ENCODE results near the gene SPRR2D.
"Not testable (repeated sequence)": the region's sequence is repeated elsewhere in the genome, so short reads cannot be mapped to it uniquely, and the experiment has no call there.

The SPRR2D gene

GRCh38 chr1:153057375-153057774 lies 16.5 kb upstream of the SPRR2D start, which contains the start of gene SPRR2A:
Gene SPRR2A, minus strand, starts transcription at chr1:153057512. Its CDS starts 777 bp downstream, at chr1:153056735.
- Histone ChIP-seq H2BK5ac (ENCODE audit: low read depth, low read length, poor library complexity) (no peak within 1 kb of the TSS), H4K91ac (ENCODE audit: low read depth, low read length) (no peak within 1 kb of the TSS), H2AK5ac (ENCODE audit: low read length) (no peak within 1 kb of the TSS), H4K12ac (ENCODE audit: low read depth, low read length) (no peak within 1 kb of the TSS), H3K23ac (ENCODE audit: low read length) (no peak within 1 kb of the TSS), H4K8ac (ENCODE audit: low read depth, low read length) (no peak within 1 kb of the TSS), H3K9me3 (ENCODE audit: insufficient read depth, low read depth, low read length) (no peaks in the 10 kb centered on the region), H3K27me3 (ENCODE audit: insufficient read depth, low read length) (no peaks in the 10 kb centered on the region), H3K18ac (ENCODE audit: low read length) (no peak within 1 kb of the TSS), H2BK12ac (ENCODE audit: low read length) (no peak within 1 kb of the TSS), H3K36me3 (ENCODE audit: control insufficient read depth in 1 of 2, insufficient read depth in 2 of 2, low read length in 2 of 2) (no peaks in the 10 kb centered on the region), H3K14ac (ENCODE audit: low read length) (no peak within 1 kb of the TSS), H3K9ac (ENCODE audit: low read length) (no peak within 1 kb of the TSS), H3K79me2 (ENCODE audit: control insufficient read depth, insufficient read depth, low read length, poor library complexity) (no peaks in the 10 kb centered on the region), H3K27ac (ENCODE audit: low read depth, low read length) (no peak within 1 kb of the TSS), H3K4me1 (ENCODE audit: control insufficient read depth in 1 of 2, insufficient read depth in 2 of 2, low read length in 2 of 2) (peaks cover 0 to 3% of the 10 kb centered on the region in 2 experiments), H3K4me3 (ENCODE audit: low read depth, low read length) (no peak within 1 kb of the TSS), H2AFZ (ENCODE audit: insufficient read depth, low read length, poor library complexity) (no peak within 1 kb of the TSS), H2BK120ac (ENCODE audit: insufficient read depth, low read length, poor library complexity) (no peak within 1 kb of the TSS), H3K79me1 (ENCODE audit: low read length) (no peaks in the 10 kb centered on the region), H3K4me2 (ENCODE audit: low read length) (no peak within 1 kb of the TSS), H3K4ac (ENCODE audit: low read depth, low read length) (no peak within 1 kb of the TSS)
- no peak for DNase-seq
- WGBS (ENCODE audit: extremely low coverage, insufficient coverage, insufficient read length) = no CpG with 5 or more reads among the region's 2 CpGs

GRCh38 chr1:153056111-153056510 lies 15.2 kb upstream of the SPRR2D start:
- H4K8ac ChIP-seq (ENCODE audit: low read depth, low read length); H2BK5ac ChIP-seq (ENCODE audit: low read depth, low read length, poor library complexity); H3K9ac ChIP-seq (ENCODE audit: low read length); H3K4me2 ChIP-seq (ENCODE audit: low read length); H3K14ac ChIP-seq (ENCODE audit: low read length); H2AFZ ChIP-seq (ENCODE audit: insufficient read depth, low read length, poor library complexity); H3K79me1 ChIP-seq (ENCODE audit: low read length); H4K91ac ChIP-seq (ENCODE audit: low read depth, low read length); H3K27me3 ChIP-seq (ENCODE audit: insufficient read depth, low read length); H3K9me3 ChIP-seq (ENCODE audit: insufficient read depth, low read depth, low read length); H3K27ac ChIP-seq (ENCODE audit: low read depth, low read length); H2BK120ac ChIP-seq (ENCODE audit: insufficient read depth, low read length, poor library complexity); H3K4me3 ChIP-seq (ENCODE audit: low read depth, low read length); H2AK5ac ChIP-seq (ENCODE audit: low read length); H4K12ac ChIP-seq (ENCODE audit: low read depth, low read length); H3K79me2 ChIP-seq (ENCODE audit: control insufficient read depth, insufficient read depth, low read length, poor library complexity); H3K23ac ChIP-seq (ENCODE audit: low read length); H3K4me1 ChIP-seq (ENCODE audit: control insufficient read depth in 1 of 2, insufficient read depth in 2 of 2, low read length in 2 of 2); DNase-seq; H3K36me3 ChIP-seq (ENCODE audit: control insufficient read depth in 1 of 2, insufficient read depth in 2 of 2, low read length in 2 of 2); H3K18ac ChIP-seq (ENCODE audit: low read length); H2BK12ac ChIP-seq (ENCODE audit: low read length); H3K4ac ChIP-seq (ENCODE audit: low read depth, low read length): not testable (repeated sequence)
- WGBS (ENCODE audit: extremely low coverage, insufficient coverage, insufficient read length) = no CpG with 5 or more reads among the region's 3 CpGs

GRCh38 chr1:153049211-153049610 lies 8.3 kb upstream of the SPRR2D start:
- Histone ChIP-seq H4K8ac (ENCODE audit: low read depth, low read length) (no peak overlapping the region), H3K27ac (ENCODE audit: low read depth, low read length) (no peak overlapping the region), H3K4me2 (ENCODE audit: low read length) (no peak overlapping the region), H2AK5ac (ENCODE audit: low read length) (no peak overlapping the region), H3K9me3 (ENCODE audit: insufficient read depth, low read depth, low read length) (no peaks in the 10 kb centered on the region), H3K36me3 (ENCODE audit: control insufficient read depth in 1 of 2, insufficient read depth in 2 of 2, low read length in 2 of 2) (no peaks in the 10 kb centered on the region), H3K4me1 (ENCODE audit: control insufficient read depth in 1 of 2, insufficient read depth in 2 of 2, low read length in 2 of 2) (no peaks in the 10 kb centered on the region), H3K14ac (ENCODE audit: low read length) (no peak overlapping the region), H3K79me1 (ENCODE audit: low read length) (no peaks in the 10 kb centered on the region), H3K79me2 (ENCODE audit: control insufficient read depth, insufficient read depth, low read length, poor library complexity) (no peaks in the 10 kb centered on the region), H3K18ac (ENCODE audit: low read length) (no peak overlapping the region), H2AFZ (ENCODE audit: insufficient read depth, low read length, poor library complexity) (no peak overlapping the region), H2BK120ac (ENCODE audit: insufficient read depth, low read length, poor library complexity) (no peak overlapping the region), H3K23ac (ENCODE audit: low read length) (no peak overlapping the region), H2BK5ac (ENCODE audit: low read depth, low read length, poor library complexity) (no peak overlapping the region), H3K27me3 (ENCODE audit: insufficient read depth, low read length) (no peaks in the 10 kb centered on the region), H4K91ac (ENCODE audit: low read depth, low read length) (no peak overlapping the region), H3K9ac (ENCODE audit: low read length) (no peak overlapping the region), H3K4ac (ENCODE audit: low read depth, low read length) (no peak overlapping the region), H3K4me3 (ENCODE audit: low read depth, low read length) (no peak overlapping the region), H2BK12ac (ENCODE audit: low read length) (no peak overlapping the region), H4K12ac (ENCODE audit: low read depth, low read length) (no peak overlapping the region)
- no peak for DNase-seq
- no CpG with 5 or more reads among the region's 2 CpGs for WGBS (ENCODE audit: extremely low coverage, insufficient coverage, insufficient read length)

GRCh38 chr1:153035211-153035610 lies 5.7 kb downstream of the SPRR2D start:
- H2AK5ac ChIP-seq (ENCODE audit: low read length) = no peak overlapping the region
- H3K79me2 ChIP-seq (ENCODE audit: control insufficient read depth, insufficient read depth, low read length, poor library complexity) = no peaks in the 10 kb centered on the region
- H3K14ac ChIP-seq (ENCODE audit: low read length) = no peak overlapping the region
- H3K18ac ChIP-seq (ENCODE audit: low read length) = no peak overlapping the region
- H3K4me1 ChIP-seq (ENCODE audit: control insufficient read depth in 1 of 2, insufficient read depth in 2 of 2, low read length in 2 of 2) = no peaks in the 10 kb centered on the region
- H3K4me2 ChIP-seq (ENCODE audit: low read length) = no peak overlapping the region
- no peak for DNase-seq
- H3K9ac ChIP-seq (ENCODE audit: low read length) = no peak overlapping the region
- H3K27me3 ChIP-seq (ENCODE audit: insufficient read depth, low read length) = no peaks in the 10 kb centered on the region
- no peak overlapping the region for H3K23ac ChIP-seq (ENCODE audit: low read length)
- WGBS (ENCODE audit: extremely low coverage, insufficient coverage, insufficient read length) = no CpG with 5 or more reads among the region's 1 CpG
- H3K4me3 ChIP-seq (ENCODE audit: low read depth, low read length) = no peak overlapping the region
- no peak overlapping the region for H2BK5ac ChIP-seq (ENCODE audit: low read depth, low read length, poor library complexity)
- no peaks in the 10 kb centered on the region for H3K9me3 ChIP-seq (ENCODE audit: insufficient read depth, low read depth, low read length)
- no peak overlapping the region for H4K8ac ChIP-seq (ENCODE audit: low read depth, low read length)
- no peak overlapping the region for H2BK12ac ChIP-seq (ENCODE audit: low read length)
- no peak overlapping the region for H4K91ac ChIP-seq (ENCODE audit: low read depth, low read length)
- H2AFZ ChIP-seq (ENCODE audit: insufficient read depth, low read length, poor library complexity) = no peak overlapping the region
- H4K12ac ChIP-seq (ENCODE audit: low read depth, low read length) = no peak overlapping the region
- no peak overlapping the region for H3K4ac ChIP-seq (ENCODE audit: low read depth, low read length)
- no peaks in the 10 kb centered on the region for H3K36me3 ChIP-seq (ENCODE audit: control insufficient read depth in 1 of 2, insufficient read depth in 2 of 2, low read length in 2 of 2)
- no peaks in the 10 kb centered on the region for H3K79me1 ChIP-seq (ENCODE audit: low read length)
- H2BK120ac ChIP-seq (ENCODE audit: insufficient read depth, low read length, poor library complexity) = no peak overlapping the region
- H3K27ac ChIP-seq (ENCODE audit: low read depth, low read length) = no peak overlapping the region

Data from trophoblast cell (in vitro differentiated cells and primary cell).